Thyroid gland (tissue), 4 donors: ENCODE measurements around the gene CDH2. TPM values are rescaled to one million over a fixed set of nuclear protein-coding genes. Genes with fewer than 3 reads are reported as not detected.
A peak's percentile ranks its signal among the peaks of the same experiment; 100 is the strongest.

Experiments
- DNase-seq, 2 donors: peaks; one replicate each; pipeline ENCODE4 v3.0.0-alpha.2; 2019
- H3K27ac ChIP-seq, 3 donors: fragments of 200-600 bp; sonication (generic); 1 replicate in 2 of 3; 2 replicates in 1 of 3; pipeline ENCODE4 v1.5.1; 2016 to 2019; ENCODE audit warnings: mild to moderate bottlenecking in 1 of 3, moderate library complexity in 1 of 3
- H3K27me3 ChIP-seq: fragments of 200-600 bp; sonication (generic); one replicate; pipeline ENCODE4 v1.5.1; 2019
- H3K36me3 ChIP-seq, 2 donors: fragments of 200-600 bp; sonication (generic); one replicate each; pipeline ENCODE4 v1.5.1; 2016 to 2019
- H3K4me1 ChIP-seq, 2 donors: fragments of 200-600 bp; sonication (generic); one replicate each; pipeline ENCODE4 v1.5.1; 2017 to 2019
- H3K4me3 ChIP-seq, 3 donors: fragments of 200-600 bp; sonication (generic); replicated peaks in 1 of 3; 1 replicate in 2 of 3; 2 replicates in 1 of 3; pipeline ENCODE4 v1.5.1; 2016; ENCODE audit warnings: mild to moderate bottlenecking in 1 of 3
- H3K9me3 ChIP-seq: fragments of 200-600 bp; sonication (generic); one replicate; pipeline ENCODE4 v1.5.1; 2017
- CTCF ChIP-seq, 6 experiments: fragments of 200-600 bp in 3 of 6; fragments of 450-650 bp in 3 of 6; sonication (generic) in 3 of 6; IDR thresholded peaks; one replicate each; pipeline ENCODE4 v1.5.1; 2016 to 2019; ENCODE audit warnings: antibody characterized with exemption in 6 of 6, mild to moderate bottlenecking in 2 of 6, inconsistent platforms in 1 of 6, moderate library complexity in 1 of 6
- POLR2A ChIP-seq, 2 donors: fragments of 450-650 bp; IDR thresholded peaks; one replicate each; pipeline ENCODE4 v1.6.1; 2017; ENCODE audit warnings: antibody characterized with exemption in 2 of 2, mild to moderate bottlenecking in 2 of 2, moderate library complexity in 1 of 2
- WGBS, 2 donors: methylation state at CpG; one replicate each; pipeline ENCODE4 v1.1.5; 2017; 5-methylcytosine and 5-hydroxymethylcytosine counted together
- intact Hi-C: fragments of 100-400 bp; cut with DNase I; formaldehyde crosslinking; loops from one replicate; pipeline ENCODE4 v1.15.1; 2023
- total RNA-seq, 4 donors: library from RNA; depleted of rRNA; stranded (reverse); fragments of >200 nt; gene quantifications; one replicate each; pipeline ENCODE4 v1.2.3, GENCODE V29; 2016

CDH2 gene
- total RNA-seq, 4 donors from 2014 or later: 0.78 to 7.9 (median 3.3) TPM

GRCh38 chr18:28013066-28013465 lies 163.9 kb downstream of the CDH2 start:
- Histone ChIP-seq H3K36me3 (no peaks in the 10 kb centered on the region), H3K9me3 (no peaks in the 10 kb centered on the region), H3K27ac (no peak overlapping the region), H3K4me1 (no peaks in the 10 kb centered on the region), H3K4me3 (no peak overlapping the region), H3K27me3 (no peaks in the 10 kb centered on the region)
- intact Hi-C loops: no loop called here
- TF ChIP-seq POLR2A (IDR thresholded peaks at IDR 0.05) (no peak), CTCF (IDR thresholded peaks at IDR 0.05) (peak in 2 of 6 experiments; percentile 17 to 23)
- 85 to 86% methylated on average over 1 of the region's 1 CpG for WGBS, 2 donors
- no peak for DNase-seq

GRCh38 chr18:28012336-28012735 lies 164.6 kb downstream of the CDH2 start:
- DNase-seq: no peak
- no peak overlapping the region for H3K27ac ChIP-seq
- TF ChIP-seq CTCF (IDR thresholded peaks at IDR 0.05) (no peak), POLR2A (IDR thresholded peaks at IDR 0.05) (no peak)
- no peaks in the 10 kb centered on the region for H3K4me1 ChIP-seq
- H3K4me3 ChIP-seq: no peak overlapping the region
- intact Hi-C loops: no loop called here
- H3K9me3 ChIP-seq: no peaks in the 10 kb centered on the region
- no peaks in the 10 kb centered on the region for H3K36me3 ChIP-seq
- H3K27me3 ChIP-seq: no peaks in the 10 kb centered on the region

GRCh38 chr18:28009589-28009988 lies 167.3 kb downstream of the CDH2 start:
- H3K9me3 ChIP-seq: no peaks in the 10 kb centered on the region
- WGBS, 2 donors: 80 to 81% methylated on average over 6 of the region's 6 CpGs
- no peak overlapping the region for H3K27ac ChIP-seq
- intact Hi-C loops: no loop called here
- no peaks in the 10 kb centered on the region for H3K27me3 ChIP-seq
- H3K36me3 ChIP-seq: no peaks in the 10 kb centered on the region
- DNase-seq: no peak
- H3K4me3 ChIP-seq: no peak overlapping the region
- H3K4me1 ChIP-seq: no peaks in the 10 kb centered on the region
- no peak for TF ChIP-seq POLR2A (IDR thresholded peaks at IDR 0.05)
- no peak for TF ChIP-seq CTCF (IDR thresholded peaks at IDR 0.05)

GRCh38 chr18:28007841-28008240 lies 169.1 kb downstream of the CDH2 start:
- no peaks in the 10 kb centered on the region for H3K9me3 ChIP-seq
- H3K4me1 ChIP-seq: no peaks in the 10 kb centered on the region
- TF ChIP-seq CTCF (IDR thresholded peaks at IDR 0.05) (no peak), POLR2A (IDR thresholded peaks at IDR 0.05) (no peak)
- H3K36me3 ChIP-seq: no peaks in the 10 kb centered on the region
- intact Hi-C loops: no loop called here
- H3K4me3 ChIP-seq: no peak overlapping the region
- WGBS, 2 donors: 90 to 91% methylated on average over 5 of the region's 5 CpGs
- H3K27ac ChIP-seq: no peak overlapping the region
- H3K27me3 ChIP-seq: no peaks in the 10 kb centered on the region
- no peak for DNase-seq

- H3K4me3 ChIP-seq: no peak overlapping the region
- H3K27me3 ChIP-seq: no peaks in the 10 kb centered on the region
- H3K9me3 ChIP-seq: no peaks in the 10 kb centered on the region
- intact Hi-C loops: no loop called here
- H3K36me3 ChIP-seq: no peaks in the 10 kb centered on the region
- DNase-seq: no peak
- WGBS, 2 donors: 49 to 57% methylated on average over 7 of the region's 7 CpGs
- H3K4me1 ChIP-seq: no peaks in the 10 kb centered on the region
- no peak overlapping the region for H3K27ac ChIP-seq
- TF ChIP-seq POLR2A (IDR thresholded peaks at IDR 0.05) (no peak), CTCF (IDR thresholded peaks at IDR 0.05) (no peak)
These were observed 171.8 kb downstream of the CDH2 start for GRCh38 chr18:28005164-28005563.
